ENCODE results near the gene BCL2L1.

DNA sequence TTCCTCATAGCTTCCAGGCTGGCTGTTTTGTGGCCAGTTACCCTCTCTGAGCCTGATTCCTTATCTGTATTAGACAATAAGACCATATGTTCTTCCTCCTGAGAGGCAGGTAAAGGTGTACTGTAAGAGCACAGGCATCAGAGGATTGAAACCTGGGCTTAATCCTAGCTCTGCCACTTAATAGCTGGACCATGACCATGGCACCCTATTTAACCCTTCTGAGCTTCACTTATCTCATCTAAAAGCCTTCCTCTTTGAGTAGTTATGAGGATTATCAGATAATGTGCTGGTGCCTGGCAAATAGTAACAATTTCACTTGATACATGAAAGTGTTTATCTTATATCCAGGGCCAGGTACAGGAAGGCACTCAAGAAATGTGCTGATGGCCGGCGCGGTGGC is 34.9 kb downstream of the BCL2L1 start:
- TF ChIP-seq, protein P1, sequence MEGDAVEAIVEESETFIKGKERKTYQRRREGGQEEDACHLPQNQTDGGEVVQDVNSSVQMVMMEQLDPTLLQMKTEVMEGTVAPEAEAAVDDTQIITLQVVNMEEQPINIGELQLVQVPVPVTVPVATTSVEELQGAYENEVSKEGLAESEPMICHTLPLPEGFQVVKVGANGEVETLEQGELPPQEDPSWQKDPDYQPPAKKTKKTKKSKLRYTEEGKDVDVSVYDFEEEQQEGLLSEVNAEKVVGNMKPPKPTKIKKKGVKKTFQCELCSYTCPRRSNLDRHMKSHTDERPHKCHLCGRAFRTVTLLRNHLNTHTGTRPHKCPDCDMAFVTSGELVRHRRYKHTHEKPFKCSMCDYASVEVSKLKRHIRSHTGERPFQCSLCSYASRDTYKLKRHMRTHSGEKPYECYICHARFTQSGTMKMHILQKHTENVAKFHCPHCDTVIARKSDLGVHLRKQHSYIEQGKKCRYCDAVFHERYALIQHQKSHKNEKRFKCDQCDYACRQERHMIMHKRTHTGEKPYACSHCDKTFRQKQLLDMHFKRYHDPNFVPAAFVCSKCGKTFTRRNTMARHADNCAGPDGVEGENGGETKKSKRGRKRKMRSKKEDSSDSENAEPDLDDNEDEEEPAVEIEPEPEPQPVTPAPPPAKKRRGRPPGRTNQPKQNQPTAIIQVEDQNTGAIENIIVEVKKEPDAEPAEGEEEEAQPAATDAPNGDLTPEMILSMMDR (IDR thresholded peaks at IDR 0.05; ENCODE audit: poor library complexity, severe bottlenecking): no peak
- TF ChIP-seq SMC3 (conservative IDR thresholded peaks at IDR 0.05; ENCODE audit: poor library complexity) (no peak), EP300 (conservative IDR thresholded peaks at IDR 0.05; ENCODE audit: poor library complexity, severe bottlenecking) (no peak), TAF1 (IDR thresholded peaks at IDR 0.05; ENCODE audit: low read depth) (no peak), EZH2 (IDR thresholded peaks at IDR 0.05; ENCODE audit: borderline replicate concordance, insufficient read depth, low read length, poor library complexity, severe bottlenecking) (no peak), POLR2AphosphoS5 (IDR thresholded peaks at IDR 0.05) (no peak)
